ENCODE measurements around the gene OPN1SW.

GRCh38 chr7:128814499-128814898 is 38.9 kb upstream of the OPN1SW start:
- TF ChIP-seq CTCF (IDR thresholded peaks at IDR 0.05; ENCODE audit: low read length) (no peak), EZH2 (optimal IDR thresholded peaks at IDR 0.05; ENCODE audit: low read depth, low read length) (no peak), EZH2phosphoT487 (IDR thresholded peaks at IDR 0.05; ENCODE audit: low read length) (no peak)
